CD4-positive, alpha-beta T cell (primary cell): ENCODE data around the gene LYAR. TPM values are rescaled to one million over a fixed set of nuclear protein-coding genes. Genes with fewer than 3 reads are reported as not detected.
"Not testable (repeated sequence)": the region's sequence is repeated elsewhere in the genome, so short reads cannot be mapped to it uniquely, and the experiment has no call there.

Source experiments
- ATAC-seq: fragments of 200-7000 bp; cut with Tn5 transposase; one replicate; pipeline ENCODE4 v1.10.0; 2022; ENCODE audit warnings: mild to moderate bottlenecking; ENCODE audit not compliant: poor library complexity
- CTCF ChIA-PET: fragments of 350-600 bp; sonication (Branson Sonifier 250); formaldehyde crosslinking; loops from one replicate; lab custom pipeline; 2021; ENCODE audit warnings: antibody characterized with exemption, inconsistent platforms; lab: Charles Lee
- POLR2A ChIA-PET: fragments of 350-600 bp; sonication (Branson Sonifier 250); formaldehyde crosslinking; loops from one replicate; lab custom pipeline; 2021; ENCODE audit warnings: antibody characterized with exemption, inconsistent platforms; lab: Charles Lee
- DNase-seq, 14 experiments: peaks; one replicate each; pipeline ENCODE4 v3.0.0-alpha.2; 2013 to 2020; ENCODE audit warnings: mixed read lengths in 2 of 14
- H3K27ac ChIP-seq, 2 donors: one replicate each; pipeline versions ENCODE4 v1.5.1 to v1.7.0; 2013; ENCODE audit warnings: low read length in 2 of 2, low read depth in 1 of 2, mild to moderate bottlenecking in 1 of 2
- H3K27me3 ChIP-seq, 2 experiments: 1 replicate in 1 of 2; 2 replicates in 1 of 2; pipeline versions ENCODE4 v1.6.1 to v1.7.0; 2013; ENCODE audit warnings: low read length in 2 of 2, control low read depth in 1 of 2, mild to moderate bottlenecking in 1 of 2, moderate library complexity in 1 of 2; ENCODE audit not compliant: insufficient read depth in 2 of 2, control insufficient read depth in 1 of 2
- H3K36me3 ChIP-seq: one replicate; pipeline ENCODE4 v1.6.1; 2013; ENCODE audit warnings: low read length, control low read depth; ENCODE audit not compliant: insufficient read depth
- H3K4me1 ChIP-seq: one replicate; pipeline ENCODE4 v1.6.1; 2013; ENCODE audit warnings: low read length, control low read depth; ENCODE audit not compliant: insufficient read depth
- H3K4me3 ChIP-seq: one replicate; pipeline ENCODE4 v1.5.1; 2013; ENCODE audit warnings: mild to moderate bottlenecking, low read length, moderate library complexity
- H3K9me3 ChIP-seq, 2 experiments: 1 replicate in 1 of 2; 2 replicates in 1 of 2; pipeline versions ENCODE4 v1.6.1 to v1.7.0; 2013; ENCODE audit warnings: low read length in 2 of 2, mild to moderate bottlenecking in 2 of 2, control low read depth in 1 of 2, moderate library complexity in 1 of 2; ENCODE audit not compliant: control insufficient read depth in 1 of 2, insufficient read depth in 1 of 2
- H3K27ac Mint-ChIP-seq: one replicate; pipeline ENCODE4 v1.8.0; 2020; ENCODE audit warnings: mixed read lengths
- H3K27me3 Mint-ChIP-seq: one replicate; pipeline ENCODE4 v1.8.0; 2021; ENCODE audit warnings: mixed read lengths
- H3K36me3 Mint-ChIP-seq: one replicate; pipeline ENCODE4 v1.8.0; 2021; ENCODE audit warnings: low read depth, mixed read lengths
- H3K4me1 Mint-ChIP-seq: one replicate; pipeline ENCODE4 v1.8.0; 2021; ENCODE audit warnings: low read depth, mixed read lengths
- H3K4me3 Mint-ChIP-seq: one replicate; pipeline ENCODE4 v1.8.0; 2020; ENCODE audit warnings: mild to moderate bottlenecking, mixed read lengths
- H3K9me3 Mint-ChIP-seq: one replicate; pipeline ENCODE4 v1.8.0; 2020; ENCODE audit warnings: mixed read lengths
- intact Hi-C, 2 experiments: fragments of 100-400 bp; cut with DNase I in 1 of 2; cut with micrococcal nuclease in 1 of 2; formaldehyde crosslinking; loops; one replicate each; pipeline versions ENCODE4 v1.15.1 to v1.9.0; 2023 to 2025; cut with DNase I, micrococcal nuclease
- total RNA-seq, 174 experiments: library from RNA in 2 of 174; stranded (reverse) in 2 of 174; gene quantifications; one replicate each; pipeline ENCODE4 v1.2.3 and lab custom pipeline; 2021 to 2026
- TF ChIP-seq, protein P1 (sequence below): fragments of 200-600 bp; IDR thresholded peaks from one replicate; pipeline ENCODE4 v1.8.0; 2022; ENCODE audit warnings: antibody characterized with exemption, mild to moderate bottlenecking

Gene LYAR
- total RNA-seq, 2 experiments from 2014 or later: 13.8 to 13.9 TPM

DNA sequence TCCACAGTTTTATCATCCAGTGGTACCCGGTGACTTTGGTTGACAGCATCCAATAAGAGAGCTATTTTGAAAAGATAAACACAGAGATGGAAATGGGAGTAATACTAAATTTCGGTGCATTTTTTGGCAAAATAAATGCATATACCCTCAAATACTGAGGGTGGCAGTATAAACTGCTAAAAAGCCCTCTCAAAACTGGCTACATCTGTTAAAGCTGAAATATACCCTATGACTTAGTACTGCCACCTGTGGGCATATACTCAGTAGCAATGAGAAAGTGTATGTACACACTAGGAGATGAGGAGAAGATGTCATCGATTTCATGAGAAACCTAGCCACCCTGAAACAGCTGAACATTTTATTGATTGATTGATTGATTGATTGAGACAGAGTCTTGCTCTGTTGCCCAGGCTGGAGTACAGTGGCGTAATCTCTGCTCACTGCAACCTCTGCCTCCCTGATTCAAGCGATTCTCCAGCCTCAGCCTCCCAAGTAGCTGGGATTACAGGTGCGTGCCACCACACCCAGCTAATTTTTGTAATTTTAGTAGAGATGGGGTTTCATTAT, 29.7 kb downstream of the LYAR start:
- Mint-ChIP-seq H3K9me3 (no peaks in the 10 kb centered on the region), H3K27ac (no peak overlapping the region), H3K4me3 (no peak overlapping the region), H3K36me3 (no peaks in the 10 kb centered on the region), H3K27me3 (no peaks in the 10 kb centered on the region), H3K4me1 (peaks cover 7% of the 10 kb centered on the region)
- intact Hi-C loops: loop anchor here (1.0 to 2.0 kb wide), 3 partner anchors 75 to 171 kb away; no protein-coding TSS in a partner anchor
- H3K36me3 ChIP-seq: no peaks in the 10 kb centered on the region
- H3K9me3 ChIP-seq: no peaks in the 10 kb centered on the region
- H3K27me3 ChIP-seq: no peaks in the 10 kb centered on the region
- ChIA-PET CTCF (interaction anchor here (0.7 to 2.2 kb wide), 20 partner anchors 9 to 170 kb away, joined by 3 to 19 read pairs (median 4); partner anchors contain the start of genes LYAR, TMEM128 and ZBTB49), POLR2A (interaction anchor here (0.7 to 1.3 kb wide), 6 partner anchors 8 to 87 kb away, joined by 3 to 6 read pairs (median 4); partner anchors contain the start of gene TMEM128)
- no peak overlapping the region for H3K27ac ChIP-seq
- peaks cover 10% of the 10 kb centered on the region for H3K4me1 ChIP-seq
- ATAC-seq: peak; percentile 100
- TF ChIP-seq, protein P1, sequence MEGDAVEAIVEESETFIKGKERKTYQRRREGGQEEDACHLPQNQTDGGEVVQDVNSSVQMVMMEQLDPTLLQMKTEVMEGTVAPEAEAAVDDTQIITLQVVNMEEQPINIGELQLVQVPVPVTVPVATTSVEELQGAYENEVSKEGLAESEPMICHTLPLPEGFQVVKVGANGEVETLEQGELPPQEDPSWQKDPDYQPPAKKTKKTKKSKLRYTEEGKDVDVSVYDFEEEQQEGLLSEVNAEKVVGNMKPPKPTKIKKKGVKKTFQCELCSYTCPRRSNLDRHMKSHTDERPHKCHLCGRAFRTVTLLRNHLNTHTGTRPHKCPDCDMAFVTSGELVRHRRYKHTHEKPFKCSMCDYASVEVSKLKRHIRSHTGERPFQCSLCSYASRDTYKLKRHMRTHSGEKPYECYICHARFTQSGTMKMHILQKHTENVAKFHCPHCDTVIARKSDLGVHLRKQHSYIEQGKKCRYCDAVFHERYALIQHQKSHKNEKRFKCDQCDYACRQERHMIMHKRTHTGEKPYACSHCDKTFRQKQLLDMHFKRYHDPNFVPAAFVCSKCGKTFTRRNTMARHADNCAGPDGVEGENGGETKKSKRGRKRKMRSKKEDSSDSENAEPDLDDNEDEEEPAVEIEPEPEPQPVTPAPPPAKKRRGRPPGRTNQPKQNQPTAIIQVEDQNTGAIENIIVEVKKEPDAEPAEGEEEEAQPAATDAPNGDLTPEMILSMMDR: peak; percentile 71
- H3K4me3 ChIP-seq: no peak overlapping the region
- peak in 4 of 14 experiments; percentile 11 to 82 (median 76) for DNase-seq

DNA sequence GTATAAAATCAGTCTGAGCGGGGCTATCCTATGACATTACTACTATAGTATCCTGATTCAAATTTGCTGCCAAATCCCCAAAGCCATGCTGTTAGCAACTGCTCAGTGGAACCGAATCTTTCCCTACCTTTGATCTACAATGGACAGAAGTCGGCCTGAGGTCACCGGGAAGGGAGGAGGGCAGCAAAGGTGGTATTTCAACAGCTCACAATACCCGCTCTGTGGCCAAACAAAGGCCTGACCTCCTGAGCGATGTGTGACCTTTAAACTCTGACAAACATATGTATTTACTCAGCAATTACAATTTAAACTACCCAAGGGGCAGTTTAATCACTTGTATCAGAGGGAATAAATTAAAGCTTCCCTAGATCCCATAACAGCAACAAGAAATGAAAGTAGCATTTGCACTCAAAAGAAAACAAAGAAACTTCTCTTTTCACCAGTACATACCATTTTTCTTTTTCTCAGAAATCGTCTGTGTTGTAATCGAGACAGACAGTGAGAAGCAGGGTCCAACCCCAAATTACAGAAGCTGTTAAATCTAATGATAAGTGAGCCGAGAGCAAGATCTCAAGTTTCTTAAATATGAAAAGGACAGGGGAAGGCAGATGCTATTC, 30.4 kb downstream of the LYAR start:
- TF ChIP-seq, protein P1: no peak
- H3K27me3 ChIP-seq: no peaks in the 10 kb centered on the region
- no peaks in the 10 kb centered on the region for H3K9me3 Mint-ChIP-seq
- no peak overlapping the region for H3K27ac ChIP-seq
- intact Hi-C loops: loop anchor here (1.0 to 5.0 kb wide), 4 partner anchors 76 to 1553 kb away; no protein-coding TSS in a partner anchor
- no peaks in the 10 kb centered on the region for H3K36me3 ChIP-seq
- H3K9me3 ChIP-seq: no peaks in the 10 kb centered on the region
- DNase-seq (no peak), ATAC-seq (no peak)
- peaks cover 4% of the 10 kb centered on the region for H3K4me1 ChIP-seq
- no peak overlapping the region for H3K4me3 ChIP-seq
- H3K27me3 Mint-ChIP-seq: peaks cover 4% of the 10 kb centered on the region
- no peak overlapping the region for H3K27ac Mint-ChIP-seq
- no peak overlapping the region for H3K4me3 Mint-ChIP-seq
- POLR2A ChIA-PET: interaction anchor here (0.7 to 1.3 kb wide), 7 partner anchors 9 to 88 kb away, joined by 3 to 6 read pairs (median 4); partner anchors contain the start of gene TMEM128
- peaks cover 7% of the 10 kb centered on the region for H3K4me1 Mint-ChIP-seq
- CTCF ChIA-PET: interaction anchor here (0.7 to 2.2 kb wide), 22 partner anchors 8 to 171 kb away, joined by 3 to 19 read pairs (median 4); partner anchors contain the start of genes LYAR, TMEM128 and ZBTB49
- H3K36me3 Mint-ChIP-seq: no peaks in the 10 kb centered on the region

DNA sequence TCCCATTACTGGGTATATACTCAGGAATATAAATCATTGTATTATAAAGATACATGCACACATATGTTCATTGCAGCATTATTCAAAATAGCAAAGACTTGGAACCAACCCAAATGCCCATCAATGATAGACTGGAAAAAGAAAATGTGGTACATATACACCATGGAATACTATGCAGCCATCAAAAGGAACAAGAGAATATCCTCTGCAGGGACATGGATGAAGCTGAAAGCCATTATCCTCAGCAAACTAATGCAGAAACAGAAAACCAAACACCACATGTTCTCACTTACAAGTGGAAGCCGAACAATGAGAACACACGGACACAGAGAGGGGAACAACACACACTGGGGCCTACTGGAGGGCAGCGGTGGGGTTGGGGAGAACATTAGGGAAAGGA, 32.2 kb downstream of the LYAR start:
- H3K27me3 ChIP-seq, POLR2A ChIA-PET, DNase-seq, H3K27ac Mint-ChIP-seq, H3K27ac ChIP-seq, CTCF ChIA-PET, H3K4me1 ChIP-seq, H3K27me3 Mint-ChIP-seq, ATAC-seq, H3K36me3 Mint-ChIP-seq, H3K36me3 ChIP-seq, H3K4me3 Mint-ChIP-seq, H3K9me3 Mint-ChIP-seq, H3K9me3 ChIP-seq, H3K4me1 Mint-ChIP-seq, H3K4me3 ChIP-seq: not testable (repeated sequence)
- intact Hi-C loops: loop anchor here in 1 of 2 experiments (5.0 kb wide), 1 partner anchor 1555 kb away; no protein-coding TSS in a partner anchor
